Activated T-cell treated with anti-CD3 and anti-CD28 coated beads for 24 hours (primary cell): ENCODE results near the gene PSAT1.

ENCODE experiments used
- DNase-seq: peaks from one replicate; pipeline ENCODE4 v3.0.0-alpha.2; 2020; ENCODE audit warnings: low read depth

PSAT1 gene

DNA sequence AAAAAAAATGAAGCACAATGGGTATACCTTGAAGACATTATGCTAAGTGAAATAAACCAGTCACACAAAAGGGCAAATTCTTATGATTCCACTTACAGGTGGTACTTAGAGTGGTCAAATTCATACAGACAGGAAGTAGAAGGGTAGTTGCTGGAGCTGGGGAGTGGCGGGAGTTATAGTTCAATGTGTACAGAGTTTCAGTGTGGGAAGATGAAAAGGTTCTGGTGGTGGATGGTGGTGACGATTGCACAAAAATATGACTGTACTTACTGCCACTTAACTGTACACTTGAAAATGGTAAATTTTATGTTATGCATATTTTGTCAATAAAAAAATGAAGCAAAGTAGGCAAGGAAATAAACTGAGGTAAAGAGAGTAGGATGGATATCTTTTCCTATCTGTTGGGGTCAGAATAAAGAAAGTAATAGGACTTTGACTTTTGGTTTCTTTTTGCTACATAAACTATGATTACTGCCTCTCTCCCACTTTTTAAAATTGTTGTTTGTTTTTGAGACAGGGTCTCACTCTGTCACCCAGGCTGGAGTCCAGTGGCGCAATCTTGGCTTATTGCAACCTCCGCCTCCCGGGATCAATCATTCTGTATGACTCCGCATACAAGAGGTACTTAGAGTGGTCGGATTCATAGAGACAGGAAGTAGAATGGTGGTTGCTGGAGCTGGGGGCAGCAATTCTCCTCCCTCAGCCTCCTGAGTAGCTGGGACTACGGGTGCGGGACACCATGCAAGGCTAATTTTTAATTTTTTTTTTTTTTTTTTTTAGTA is 4.0 kb upstream of the PSAT1 start:
- DNase-seq, result no peak

DNA sequence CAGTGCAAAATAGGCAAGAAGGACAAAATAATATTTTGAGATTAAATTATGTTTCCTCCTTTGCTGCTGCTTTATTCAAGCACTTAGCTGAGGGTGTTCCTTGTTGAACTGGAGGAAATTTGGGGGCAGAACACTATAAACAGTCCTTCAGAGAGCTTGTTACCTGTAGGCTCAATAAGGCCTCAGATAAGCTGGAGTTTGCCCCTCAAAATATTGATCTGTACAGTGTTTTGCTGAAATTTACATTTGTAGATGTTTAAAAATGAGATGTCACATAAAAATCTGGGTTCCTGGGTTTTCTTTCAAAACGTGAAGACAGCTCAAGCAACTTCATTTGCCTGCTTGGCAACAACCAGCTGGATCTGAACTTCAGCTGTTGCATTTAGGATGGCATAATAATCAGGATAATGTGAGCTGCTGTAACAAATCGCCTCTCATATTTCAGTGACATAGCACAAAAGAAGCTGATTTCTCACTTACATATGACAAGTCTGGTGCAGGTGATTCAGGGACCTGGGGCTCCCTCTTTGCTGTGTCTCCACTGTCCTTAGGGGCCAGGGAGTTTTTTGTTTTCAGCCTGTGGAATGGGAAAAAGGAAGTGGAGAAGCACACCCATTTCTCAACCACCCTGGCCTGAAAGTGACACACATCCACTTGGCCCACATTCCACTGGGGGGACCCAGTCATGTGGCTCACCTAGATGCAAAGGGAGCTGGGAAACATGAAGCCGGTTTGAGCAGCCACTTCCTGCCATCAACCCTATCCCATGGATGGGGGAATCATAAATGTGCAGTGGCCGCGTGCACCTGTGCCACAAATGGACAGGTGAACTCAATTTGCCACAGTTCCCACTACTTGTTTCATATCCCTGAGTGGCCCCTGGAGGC is 2.4 kb upstream of the PSAT1 start:
- no peak for DNase-seq

GRCh38 chr9:78295177-78295575 is 1.7 kb upstream of the PSAT1 start:
- no peak for DNase-seq

GRCh38 chr9:78295731-78296130 is 1.2 kb upstream of the PSAT1 start:
- no peak for DNase-seq

GRCh38 chr9:78296201-78296892 is 578 bp upstream of the PSAT1 start:
- no peak for DNase-seq

- DNase-seq, result no peak
Observed at GRCh38 chr9:78297672-78297961, 692 bp downstream of the PSAT1 start.

GRCh38 chr9:78298046-78298765 is 1.3 kb downstream of the PSAT1 start:
- DNase-seq, result no peak

GRCh38 chr9:78300209-78300608 is 3.3 kb downstream of the PSAT1 start:
- DNase-seq, result no peak

DNA sequence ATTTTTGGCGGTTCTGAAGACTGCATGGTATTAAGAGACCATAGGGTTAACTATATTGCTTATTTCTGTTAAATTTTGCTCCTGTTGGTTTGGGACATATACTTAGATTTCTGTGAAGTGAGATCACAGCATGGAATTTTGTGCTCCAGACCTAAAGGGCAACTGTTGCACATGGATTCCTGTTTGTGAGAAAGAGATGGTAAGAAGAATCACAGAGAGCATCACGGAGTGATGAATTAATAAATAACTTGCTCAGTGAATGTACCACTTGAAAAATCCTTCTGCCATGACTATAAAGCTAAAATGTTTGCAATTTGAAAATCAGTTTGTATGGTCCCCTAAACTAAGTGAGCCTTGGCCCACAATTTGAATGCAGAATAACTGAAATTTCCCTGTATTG is 4.5 kb downstream of the PSAT1 start:
- DNase-seq, result no peak

DNA sequence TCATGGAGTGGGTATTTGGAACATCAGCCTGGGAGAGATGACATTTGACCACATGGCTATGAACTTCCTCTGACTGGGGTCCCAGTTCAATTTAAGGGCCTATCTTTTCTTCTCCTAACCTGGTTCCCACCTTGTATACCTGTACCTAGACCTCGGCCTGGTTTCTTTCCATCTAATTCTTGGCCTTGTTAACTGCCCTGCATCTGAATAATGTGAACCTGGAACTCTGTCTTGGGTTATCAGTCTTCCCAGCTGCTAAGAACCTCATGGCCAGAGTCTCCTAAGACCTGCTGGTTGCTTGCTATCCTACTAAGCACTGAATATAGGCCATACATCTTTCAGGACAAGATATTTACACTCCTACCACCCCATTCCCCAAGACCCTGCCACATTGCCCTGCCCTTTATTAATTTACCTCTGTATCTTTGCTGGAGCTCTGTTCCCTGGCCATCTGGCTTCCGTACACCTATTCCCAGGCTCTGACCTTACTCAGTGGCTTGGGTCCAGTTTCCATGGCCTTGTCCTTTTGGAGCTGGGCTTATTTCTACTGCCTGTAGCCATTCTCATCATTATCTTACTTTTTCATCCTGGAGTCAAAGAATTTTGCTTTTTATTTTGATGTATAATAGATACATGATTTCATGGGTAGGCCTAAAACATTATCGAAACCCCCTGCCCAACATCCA is 6.6 kb downstream of the PSAT1 start:
- DNase-seq, result no peak

DNA sequence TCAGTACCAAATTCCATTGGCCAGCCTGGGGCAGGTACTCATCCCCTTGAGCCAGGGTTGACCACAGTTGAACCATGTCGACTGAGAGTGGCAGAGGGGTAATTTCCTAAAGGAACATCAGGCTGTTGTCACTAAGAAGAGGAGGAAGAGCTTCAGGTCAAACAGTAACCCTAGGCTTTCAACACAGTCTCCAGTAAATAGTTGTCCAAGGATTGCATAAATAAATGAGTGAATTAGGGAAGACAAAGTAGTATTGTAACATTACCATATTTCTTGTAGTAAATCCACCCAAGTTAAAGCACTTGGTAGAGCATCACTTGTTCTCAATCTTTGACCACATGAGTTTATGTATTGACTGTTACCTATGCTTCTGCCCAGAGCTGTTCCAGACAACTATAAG is 7.4 kb downstream of the PSAT1 start:
- no peak for DNase-seq

GRCh38 chr9:78306222-78307076 is 9.5 kb downstream of the PSAT1 start:
- DNase-seq, result no peak

- DNase-seq, result no peak
Observed at GRCh38 chr9:78307360-78307759, 10.4 kb downstream of the PSAT1 start.

DNA sequence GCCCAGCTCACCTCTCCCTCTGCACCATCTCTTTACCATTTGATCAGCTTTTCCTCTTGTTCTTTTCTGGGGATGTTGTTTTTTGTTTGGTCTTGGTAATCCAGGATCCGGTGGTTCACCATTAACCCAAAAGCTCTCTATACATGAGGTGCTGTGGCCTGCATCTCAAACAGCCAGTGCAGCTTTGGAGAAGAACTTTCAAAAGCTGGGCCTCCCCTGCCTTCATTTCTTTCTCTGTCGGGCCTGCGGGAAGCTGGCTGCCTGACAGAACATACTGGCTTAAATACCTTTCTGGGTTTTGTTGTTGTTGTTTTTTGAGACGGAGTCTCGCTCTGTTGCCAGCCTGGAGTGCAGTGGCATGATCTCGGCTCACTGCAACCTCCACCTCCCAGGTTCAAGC is 12.1 kb downstream of the PSAT1 start:
- DNase-seq, result no peak

- no peak for DNase-seq
Observed at GRCh38 chr9:78311075-78311474, 14.2 kb downstream of the PSAT1 start.

DNA sequence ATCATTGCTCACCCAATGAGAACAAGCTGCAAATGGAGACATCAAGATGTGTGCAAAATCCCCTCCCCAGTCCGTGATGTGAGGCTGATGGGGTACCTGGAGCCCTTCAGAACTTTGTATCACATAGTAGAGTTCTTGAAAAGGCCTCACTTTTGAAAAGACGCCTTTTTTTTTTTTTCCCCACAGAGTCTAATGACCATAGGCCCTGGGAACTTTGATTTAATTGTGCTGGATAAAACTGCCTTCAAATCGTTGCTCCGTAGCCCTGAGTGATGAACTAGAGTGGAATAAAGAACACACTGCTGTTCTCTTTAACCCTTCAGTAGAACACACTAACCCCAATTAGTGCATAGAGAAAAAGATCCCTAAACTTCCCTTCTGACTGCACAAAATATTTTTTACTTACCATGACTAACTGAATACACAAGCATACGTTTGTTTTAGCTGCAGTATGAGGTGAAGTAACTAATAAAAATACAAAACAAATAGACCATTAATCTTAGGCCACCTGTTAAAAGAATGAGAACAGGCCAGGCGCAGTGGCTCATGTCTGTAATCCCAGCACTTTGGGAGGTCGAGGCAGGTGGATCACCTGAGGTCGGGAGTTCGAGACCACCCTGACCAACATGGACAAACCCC is 15.1 kb downstream of the PSAT1 start:
- no peak for DNase-seq

GRCh38 chr9:78314550-78314949 is 17.6 kb downstream of the PSAT1 start:
- DNase-seq, result no peak

DNA sequence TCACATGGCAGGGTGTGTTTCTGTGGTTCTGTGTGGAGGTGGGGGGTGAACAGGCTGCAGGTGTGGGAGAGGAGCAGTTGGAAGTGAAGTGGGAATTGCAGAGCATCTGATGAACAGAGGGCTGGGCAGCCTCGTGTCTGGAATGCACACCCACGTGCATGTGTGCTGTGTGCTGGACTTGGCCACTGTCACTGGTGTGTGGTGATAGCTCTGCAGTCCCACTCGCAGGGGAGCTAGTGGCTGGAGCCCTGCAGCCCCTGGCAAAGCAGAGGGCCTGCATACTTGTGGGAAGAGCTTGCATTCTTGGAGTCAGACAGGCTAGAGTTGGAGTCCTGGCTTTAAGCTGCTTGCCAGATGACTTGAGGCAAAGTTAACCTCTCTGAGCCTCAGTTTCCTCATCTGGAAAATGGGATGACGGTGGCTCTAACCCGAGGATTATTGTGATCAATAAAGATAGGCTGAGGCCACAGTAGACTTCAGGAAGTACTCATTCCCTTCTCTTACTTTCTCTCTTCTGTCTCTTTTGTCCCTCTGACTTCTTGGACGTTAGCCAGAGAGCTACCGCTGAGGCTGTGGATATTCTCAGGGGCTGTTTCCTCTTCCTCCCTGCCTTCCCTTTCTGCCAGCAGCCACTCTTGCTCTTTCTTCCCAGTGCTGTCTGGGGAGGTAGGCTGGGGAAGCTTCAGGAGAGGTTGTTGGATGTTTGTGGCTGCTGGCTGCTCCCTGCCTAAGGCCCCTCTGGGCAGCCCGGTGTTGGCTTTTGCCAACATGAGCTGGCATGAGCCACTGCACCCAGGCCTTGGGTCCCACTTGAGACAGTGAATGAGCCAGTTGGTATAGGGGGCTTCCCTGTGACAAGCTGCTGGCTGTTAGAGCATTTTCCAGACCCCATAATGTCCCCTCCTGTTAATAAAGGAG is 18.3 kb downstream of the PSAT1 start:
- no peak for DNase-seq
